ENCODE data around the gene ZKSCAN4.

Gene ZKSCAN4

GRCh38 chr6:28207510-28208110 lies 44.5 kb downstream of the ZKSCAN4 start:
- Histone ChIP-seq H3K4me1 (ENCODE audit: control insufficient read depth, low read length) (peaks cover 38% of the 10 kb centered on the region), H3K36me3 (ENCODE audit: control insufficient read depth, low read length) (0 out of 2 replicates have a peak, but pooled peaks cover 3% of the 10 kb centered on the region), H3K27ac (ENCODE audit: low read depth, low read length) (no peak overlapping the region), H3K79me2 (ENCODE audit: control insufficient read depth, low read length) (no peaks in the 10 kb centered on the region), H3K4me2 (ENCODE audit: low read length) (no peak overlapping the region), H3K4me3 (ENCODE audit: low read length) (no peak overlapping the region), H4K20me1 (ENCODE audit: control insufficient read depth, insufficient read depth, low read depth, low read length) (no peaks in the 10 kb centered on the region), H3K9me2 (replicated peaks; ENCODE audit: control insufficient read depth, low read length) (no peaks in the 10 kb centered on the region), H3K9me3 (ENCODE audit: control insufficient read depth, insufficient read depth, low read length) (peaks cover 14% of the 10 kb centered on the region; the same call in 1 of the 2 replicates), H3K27me3 (ENCODE audit: control insufficient read depth, low read length) (peaks cover 2% of the 10 kb centered on the region), H3F3A (ENCODE audit: control insufficient read depth, insufficient read depth) (no peaks in the 10 kb centered on the region)
- no peak for TF ChIP-seq CTCF (IDR thresholded peaks at IDR 0.05; ENCODE audit: low read depth, low read length, poor library complexity, severe bottlenecking)
- no peak for TF ChIP-seq EZH2phosphoT487 (IDR thresholded peaks at IDR 0.05; ENCODE audit: borderline replicate concordance, low read length)

GRCh38 chr6:28206928-28207509 lies 45.0 kb downstream of the ZKSCAN4 start:
- Histone ChIP-seq H4K20me1 (ENCODE audit: control insufficient read depth, insufficient read depth, low read depth, low read length) (no peaks in the 10 kb centered on the region), H3K27me3 (ENCODE audit: control insufficient read depth, low read length) (no peaks in the 10 kb centered on the region), H3K79me2 (ENCODE audit: control insufficient read depth, low read length) (no peaks in the 10 kb centered on the region), H3K36me3 (ENCODE audit: control insufficient read depth, low read length) (0 out of 2 replicates have a peak, but pooled peaks cover 3% of the 10 kb centered on the region), H3K9me2 (replicated peaks; ENCODE audit: control insufficient read depth, low read length) (no peaks in the 10 kb centered on the region), H3K4me2 (ENCODE audit: low read length) (no peak overlapping the region), H3K27ac (ENCODE audit: low read depth, low read length) (no peak overlapping the region), H3K9me3 (ENCODE audit: control insufficient read depth, insufficient read depth, low read length) (peaks cover 14% of the 10 kb centered on the region; the same call in 1 of the 2 replicates), H3F3A (ENCODE audit: control insufficient read depth, insufficient read depth) (no peaks in the 10 kb centered on the region), H3K4me1 (ENCODE audit: control insufficient read depth, low read length) (peaks cover 38% of the 10 kb centered on the region), H3K4me3 (ENCODE audit: low read length) (no peak overlapping the region)
- TF ChIP-seq EZH2phosphoT487 (IDR thresholded peaks at IDR 0.05; ENCODE audit: borderline replicate concordance, low read length) (no peak), CTCF (IDR thresholded peaks at IDR 0.05; ENCODE audit: low read depth, low read length, poor library complexity, severe bottlenecking) (no peak)

- Histone ChIP-seq H3K4me3 (ENCODE audit: low read length) (no peak overlapping the region), H3F3A (ENCODE audit: control insufficient read depth, insufficient read depth) (no peaks in the 10 kb centered on the region)
Observed at GRCh38 chr6:28206527-28206926, 45.5 kb downstream of the ZKSCAN4 start.

More at GRCh38 chr6:28206527-28206926, 45.5 kb downstream of the ZKSCAN4 start:
- H4K20me1 ChIP-seq (ENCODE audit: control insufficient read depth, insufficient read depth, low read depth, low read length) = no peaks in the 10 kb centered on the region
- H3K79me2 ChIP-seq (ENCODE audit: control insufficient read depth, low read length) = no peaks in the 10 kb centered on the region
- no peaks in the 10 kb centered on the region for H3K9me2 ChIP-seq (replicated peaks; ENCODE audit: control insufficient read depth, low read length)
- no peaks in the 10 kb centered on the region for H3K27me3 ChIP-seq (ENCODE audit: control insufficient read depth, low read length)
- no peak for TF ChIP-seq CTCF (IDR thresholded peaks at IDR 0.05; ENCODE audit: low read depth, low read length, poor library complexity, severe bottlenecking)
- no peak overlapping the region for H3K27ac ChIP-seq (ENCODE audit: low read depth, low read length)
- peaks cover 14% of the 10 kb centered on the region; the same call in 1 of the 2 replicates for H3K9me3 ChIP-seq (ENCODE audit: control insufficient read depth, insufficient read depth, low read length)
- peaks cover 38% of the 10 kb centered on the region for H3K4me1 ChIP-seq (ENCODE audit: control insufficient read depth, low read length)
- H3K4me2 ChIP-seq (ENCODE audit: low read length) = no peak overlapping the region
- H3K36me3 ChIP-seq (ENCODE audit: control insufficient read depth, low read length) = 0 out of 2 replicates have a peak, but pooled peaks cover 3% of the 10 kb centered on the region
